Subcutaneous preadipocyte (primary cell): ENCODE results near the gene PWP2. TPM values are rescaled to one million over a fixed set of nuclear protein-coding genes. Genes with fewer than 3 reads are reported as not detected.

ENCODE experiments used
- total RNA-seq: library from RNA; depleted of rRNA; stranded (reverse); fragments of >200 nt; gene quantifications from 2 replicates; pipeline ENCODE4 v1.2.3, GENCODE V29; 2012

The PWP2 gene
- total RNA-seq = 4.8 and 30.1 TPM in 2 replicates

GRCh38 chr21:44107026-44107501 lies at the start of gene PWP2:
TSS of gene PWP2 (plus strand) at chr21:44107399. CDS start at chr21:44107417, 18 bp downstream.

Other genes with a start within 250 kb of the PWP2 start
- gene AGPAT3, start 242.2 kb upstream of the PWP2 start, total RNA-seq = 25.4 and 34.2 TPM in 2 replicates
- gene TRAPPC10, start 95.1 kb upstream of the PWP2 start, total RNA-seq = 13.2 and 27.6 TPM in 2 replicates
- 19.5 and 38.5 TPM in 2 replicates for gene GATD3, start 26.3 kb downstream of the PWP2 start, total RNA-seq
- gene ICOSLG, start 133.5 kb downstream of the PWP2 start, total RNA-seq = 0.37 and 0.39 TPM in 2 replicates
- not detected in 2 replicates for gene DNMT3L, start 154.5 kb downstream of the PWP2 start, total RNA-seq
- gene AIRE, start 178.5 kb downstream of the PWP2 start, total RNA-seq = not detected in 2 replicates
- gene PFKL, start 192.7 kb downstream of the PWP2 start, total RNA-seq = 157 and 176 TPM in 2 replicates
- gene CFAP410, start 232.0 kb downstream of the PWP2 start, total RNA-seq = 5.7 and 11.0 TPM in 2 replicates
- not detected in 2 replicates for gene TRPM2, start 246.2 kb downstream of the PWP2 start, total RNA-seq